HEK293 (cell line): Measurements from ENCODE around the gene RER1.

Source experiments
- CTCF ChIA-PET: fragments of 350-600 bp; formaldehyde crosslinking; extraction: SDS; loops from one replicate; lab custom pipeline; 2021; ENCODE audit warnings: antibody characterized with exemption; lab: Yijun Ruan, JAX
- POLR2A ChIA-PET: fragments of 300-600 bp; formaldehyde crosslinking; extraction: SDS; loops from one replicate; lab custom pipeline; 2020; ENCODE audit warnings: antibody characterized with exemption, inconsistent platforms; lab: Yijun Ruan, JAX
- H3K27ac ChIP-seq: fragments of 200-500 bp; sonication (Bioruptor generic); 2 replicates; pipeline ENCODE4 v1.5.1; 2014; ENCODE audit warnings: low read depth, low read length, control low read depth, inconsistent platforms; ENCODE audit errors: extremely low read depth
- H3K36me3 ChIP-seq, 2 experiments: fragments of 200-500 bp in 1 of 2; sonication (Bioruptor generic) in 1 of 2; 1 replicate in 1 of 2; 2 replicates in 1 of 2; pipeline ENCODE4 v1.5.1; 2014 to 2017; ENCODE audit warnings: inconsistent platforms in 2 of 2, low read length in 2 of 2; ENCODE audit not compliant: control insufficient read depth in 2 of 2, insufficient read depth in 1 of 2
- H3K4me1 ChIP-seq: fragments of 200-500 bp; sonication (Bioruptor generic); 2 replicates; pipeline ENCODE4 v1.5.1; 2014; ENCODE audit warnings: mild to moderate bottlenecking, low read length, inconsistent platforms; ENCODE audit not compliant: control insufficient read depth, insufficient read depth
- H3K4me3 ChIP-seq: 2 replicates; pipeline ENCODE4 v1.5.1; 2011; ENCODE audit warnings: low read depth, mild to moderate bottlenecking, control low read depth, low read length, moderate library complexity
- H3K9me3 ChIP-seq: fragments of 200-500 bp; sonication (Bioruptor generic); 2 replicates; pipeline ENCODE4 v1.5.1; 2014; ENCODE audit warnings: low read depth, low read length, inconsistent platforms; ENCODE audit not compliant: control insufficient read depth, insufficient read depth
- BCL6B ChIP-seq: fragments of 450-650 bp; formaldehyde crosslinking; IDR thresholded peaks from 2 replicates; pipeline ENCODE4 v1.5.1; 2017; ENCODE audit warnings: missing biosample characterization, missing genetic modification characterization
- HOXC10 ChIP-seq: sonication (generic); formaldehyde crosslinking; IDR thresholded peaks from 2 replicates; pipeline ENCODE4 v1.8.1; 2023; ENCODE audit warnings: mild to moderate bottlenecking, missing genetic modification reagents
- KLF10 ChIP-seq: fragments of 450-650 bp; IDR thresholded peaks from 2 replicates; pipeline ENCODE4 v1.5.1; 2018; ENCODE audit warnings: missing biosample characterization, mild to moderate bottlenecking, missing genetic modification characterization
- KLF8 ChIP-seq: fragments of 450-650 bp; formaldehyde crosslinking; IDR thresholded peaks from 2 replicates; pipeline ENCODE4 v1.5.1; 2016; ENCODE audit warnings: missing biosample characterization, missing genetic modification characterization
- MEIS1 ChIP-seq: sonication (generic); formaldehyde crosslinking; IDR thresholded peaks from 2 replicates; pipeline ENCODE4 v1.8.1; 2022; ENCODE audit warnings: missing genetic modification reagents, mild to moderate bottlenecking, borderline replicate concordance
- ZNF10 ChIP-seq: fragments of 450-650 bp; formaldehyde crosslinking; IDR thresholded peaks from 2 replicates; pipeline ENCODE4 v1.5.1; 2017; ENCODE audit warnings: missing biosample characterization, missing genetic modification characterization
- ZNF121 ChIP-seq: fragments of 450-650 bp; formaldehyde crosslinking; IDR thresholded peaks from 2 replicates; pipeline ENCODE4 v1.5.1; 2016; ENCODE audit warnings: missing biosample characterization, missing genetic modification characterization
- ZNF133 ChIP-seq: fragments of 450-650 bp; formaldehyde crosslinking; IDR thresholded peaks from 2 replicates; pipeline ENCODE4 v1.5.1; 2016; ENCODE audit warnings: missing biosample characterization, missing genetic modification characterization
- ZNF223 ChIP-seq: fragments of 450-650 bp; formaldehyde crosslinking; IDR thresholded peaks from 2 replicates; pipeline ENCODE4 v1.5.1; 2016; ENCODE audit warnings: missing biosample characterization, missing genetic modification characterization
- ZNF26 ChIP-seq: fragments of 450-650 bp; formaldehyde crosslinking; IDR thresholded peaks from 2 replicates; pipeline ENCODE4 v1.5.1; 2016; ENCODE audit warnings: missing biosample characterization, missing genetic modification characterization
- ZNF350 ChIP-seq: fragments of 450-650 bp; formaldehyde crosslinking; IDR thresholded peaks from 2 replicates; pipeline ENCODE4 v1.5.0; 2017; ENCODE audit warnings: missing biosample characterization, mild to moderate bottlenecking, missing genetic modification characterization
- ZNF366 ChIP-seq: fragments of 450-650 bp; formaldehyde crosslinking; conservative IDR thresholded peaks from 2 replicates; pipeline ENCODE4 v1.5.1; 2016; ENCODE audit warnings: missing biosample characterization, missing genetic modification characterization
- ZNF391 ChIP-seq: fragments of 450-650 bp; formaldehyde crosslinking; IDR thresholded peaks from 2 replicates; pipeline ENCODE4 v1.5.1; 2016; ENCODE audit warnings: low read depth, missing biosample characterization, missing genetic modification characterization, borderline replicate concordance
- ZNF404 ChIP-seq: fragments of 450-650 bp; formaldehyde crosslinking; IDR thresholded peaks from 2 replicates; pipeline ENCODE4 v1.5.1; 2017; ENCODE audit warnings: missing biosample characterization, missing genetic modification characterization
- ZNF48 ChIP-seq: fragments of 450-650 bp; formaldehyde crosslinking; IDR thresholded peaks from 2 replicates; pipeline ENCODE4 v1.5.1; 2016; ENCODE audit warnings: missing biosample characterization, missing genetic modification characterization
- ZNF571 ChIP-seq: fragments of 450-650 bp; formaldehyde crosslinking; IDR thresholded peaks from 2 replicates; pipeline ENCODE4 v1.5.0; 2017; ENCODE audit warnings: missing biosample characterization, missing genetic modification characterization
- ZNF610 ChIP-seq: fragments of 450-650 bp; formaldehyde crosslinking; IDR thresholded peaks from 2 replicates; pipeline ENCODE4 v1.5.1; 2016; ENCODE audit warnings: missing biosample characterization, missing genetic modification characterization, borderline replicate concordance
- ZNF692 ChIP-seq: fragments of 450-650 bp; formaldehyde crosslinking; IDR thresholded peaks from 2 replicates; pipeline ENCODE4 v1.5.1; 2016; ENCODE audit warnings: missing biosample characterization, missing genetic modification characterization
- ZNF837 ChIP-seq: fragments of 450-650 bp; formaldehyde crosslinking; IDR thresholded peaks from 2 replicates; pipeline ENCODE4 v1.5.1; 2016; ENCODE audit warnings: missing biosample characterization, missing genetic modification characterization
- ZNF843 ChIP-seq: fragments of 450-650 bp; formaldehyde crosslinking; IDR thresholded peaks from 2 replicates; pipeline ENCODE4 v1.5.1; 2016; ENCODE audit warnings: missing biosample characterization, missing genetic modification characterization
- ZSCAN18 ChIP-seq: fragments of 450-650 bp; formaldehyde crosslinking; IDR thresholded peaks from 2 replicates; pipeline ENCODE4 v1.5.1; 2016; ENCODE audit warnings: missing biosample characterization, missing genetic modification characterization
- TF ChIP-seq, protein P1 (sequence below): fragments of 450-650 bp; formaldehyde crosslinking; IDR thresholded peaks from 2 replicates; pipeline ENCODE4 v1.5.1; 2016; ENCODE audit warnings: missing biosample characterization, missing genetic modification characterization
- TF ChIP-seq, protein P2 (sequence below): fragments of 450-650 bp; formaldehyde crosslinking; IDR thresholded peaks from 2 replicates; pipeline ENCODE4 v1.5.1; 2017; ENCODE audit warnings: missing biosample characterization, missing genetic modification characterization

Gene RER1

DNA sequence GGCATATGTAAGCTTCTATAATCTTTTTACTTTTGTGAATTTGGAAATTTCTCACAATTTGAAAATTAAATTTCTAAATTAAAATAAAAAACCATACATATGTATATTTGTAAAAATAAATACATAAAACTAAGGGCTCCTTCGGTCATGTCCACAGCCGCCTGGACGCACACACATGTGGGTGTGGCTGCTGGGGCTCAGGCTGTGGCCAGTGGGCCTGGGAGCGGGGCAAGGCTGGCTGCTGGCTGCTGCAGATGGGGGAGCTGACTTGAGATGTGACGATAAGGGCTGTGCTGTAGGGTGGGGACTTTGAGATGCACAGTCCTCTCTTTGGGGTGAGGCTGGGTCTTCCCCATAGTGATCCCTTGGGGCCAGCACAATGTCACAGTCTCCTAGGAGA is 4.8 kb downstream of the RER1 start:
- POLR2A ChIA-PET, result interaction anchor here (1.6 kb wide), 1 partner anchor 163 kb away, joined by 3 read pairs; no protein-coding TSS in a partner anchor
- TF ChIP-seq HOXC10 (CRISPR knock-in tag) (no peak), ZNF404 (tag by site-specific recombination) (no peak)
- TF ChIP-seq, all 188 proteins: peak for 0
- Histone ChIP-seq H3K4me1 (no peaks in the 10 kb centered on the region), H3K4me3 (no peak overlapping the region), H3K27ac (no peak overlapping the region), H3K36me3 (peaks cover 12 to 86% of the 10 kb centered on the region in 2 experiments), H3K9me3 (no peaks in the 10 kb centered on the region)
- CTCF ChIA-PET, result interaction anchor here (0.6 to 1.9 kb wide), 3 partner anchors 14 to 202 kb away, joined by 3 to 6 read pairs (median 3); partner anchors contain the start of gene FAAP20

DNA sequence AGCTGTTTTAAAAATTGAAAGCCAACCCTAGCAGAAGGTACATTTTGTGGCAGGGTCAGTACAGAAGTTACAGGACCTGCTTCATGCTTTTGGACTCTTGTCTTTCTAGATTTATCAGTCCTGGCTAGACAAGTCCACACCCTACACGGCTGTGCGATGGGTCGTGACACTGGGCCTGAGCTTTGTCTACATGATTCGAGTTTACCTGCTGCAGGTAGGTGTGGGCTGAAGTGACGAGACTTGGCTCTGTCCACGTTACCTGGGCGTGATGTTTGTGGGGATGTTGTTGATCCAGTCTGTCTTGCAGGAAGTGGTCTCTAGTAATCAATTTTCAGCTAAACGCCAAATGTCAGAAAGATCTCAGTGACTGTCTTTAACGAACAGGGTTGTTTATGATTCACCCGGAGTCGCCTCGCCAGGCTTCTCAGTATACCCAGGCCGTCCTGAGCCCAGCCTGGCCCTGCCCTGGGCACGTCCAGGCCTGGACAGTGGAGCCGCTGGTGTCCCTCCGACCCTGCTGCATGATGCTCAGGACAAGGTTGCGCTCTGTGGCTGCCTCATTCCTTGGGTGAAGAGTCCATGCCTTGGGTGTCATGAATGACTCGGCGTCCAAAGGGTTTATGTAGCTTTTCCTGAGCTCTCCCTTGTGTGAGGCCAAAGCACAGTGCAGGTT is 5.5 kb downstream of the RER1 start:
- TF ChIP-seq ZNF571 (tag by site-specific recombination) (no peak), ZNF26 (tag by site-specific recombination) (no peak), ZSCAN18 (tag by site-specific recombination) (no peak), ZNF843 (tag by site-specific recombination) (no peak), ZNF48 (no peak), KLF8 (tag by site-specific recombination) (no peak), ZNF366 (tag by site-specific recombination) (no peak), ZNF133 (tag by site-specific recombination) (no peak), ZNF837 (no peak), KLF10 (tag by site-specific recombination) (no peak), MEIS1 (no peak), BCL6B (no peak), ZNF121 (no peak)
- TF ChIP-seq, protein P1, sequence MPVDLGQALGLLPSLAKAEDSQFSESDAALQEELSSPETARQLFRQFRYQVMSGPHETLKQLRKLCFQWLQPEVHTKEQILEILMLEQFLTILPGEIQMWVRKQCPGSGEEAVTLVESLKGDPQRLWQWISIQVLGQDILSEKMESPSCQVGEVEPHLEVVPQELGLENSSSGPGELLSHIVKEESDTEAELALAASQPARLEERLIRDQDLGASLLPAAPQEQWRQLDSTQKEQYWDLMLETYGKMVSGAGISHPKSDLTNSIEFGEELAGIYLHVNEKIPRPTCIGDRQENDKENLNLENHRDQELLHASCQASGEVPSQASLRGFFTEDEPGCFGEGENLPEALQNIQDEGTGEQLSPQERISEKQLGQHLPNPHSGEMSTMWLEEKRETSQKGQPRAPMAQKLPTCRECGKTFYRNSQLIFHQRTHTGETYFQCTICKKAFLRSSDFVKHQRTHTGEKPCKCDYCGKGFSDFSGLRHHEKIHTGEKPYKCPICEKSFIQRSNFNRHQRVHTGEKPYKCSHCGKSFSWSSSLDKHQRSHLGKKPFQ (tag by site-specific recombination), result no peak
- no peak overlapping the region for H3K4me3 ChIP-seq
- H3K36me3 ChIP-seq, result peaks cover 12 to 93% of the 10 kb centered on the region in 2 experiments
- ChIA-PET CTCF (interaction anchor here (0.6 to 1.9 kb wide), 3 partner anchors 15 to 1276 kb away, joined by 3 to 6 read pairs (median 3); partner anchors contain the start of gene FAAP20), POLR2A (interaction anchor here (1.6 kb wide), 1 partner anchor 164 kb away, joined by 3 read pairs; no protein-coding TSS in a partner anchor)
- H3K27ac ChIP-seq, result no peak overlapping the region
- H3K9me3 ChIP-seq, result no peaks in the 10 kb centered on the region
- no peaks in the 10 kb centered on the region for H3K4me1 ChIP-seq

GRCh38 chr1:2398871-2399270 is 7.2 kb downstream of the RER1 start:
- H3K4me3 ChIP-seq, result no peak overlapping the region
- H3K4me1 ChIP-seq, result no peaks in the 10 kb centered on the region
- H3K36me3 ChIP-seq, result peaks cover 15 to 98% of the 10 kb centered on the region in 2 experiments
- POLR2A ChIA-PET, result no interaction called here
- no peaks in the 10 kb centered on the region for H3K9me3 ChIP-seq
- CTCF ChIA-PET, result interaction anchor here (1.3 kb wide), 1 partner anchor 204 kb away, joined by 3 read pairs; the partner anchor contains the start of gene FAAP20
- H3K27ac ChIP-seq, result no peak overlapping the region
- no peak for TF ChIP-seq ZNF571 (tag by site-specific recombination)
- no peak for TF ChIP-seq ZNF350
- TF ChIP-seq, protein P2, sequence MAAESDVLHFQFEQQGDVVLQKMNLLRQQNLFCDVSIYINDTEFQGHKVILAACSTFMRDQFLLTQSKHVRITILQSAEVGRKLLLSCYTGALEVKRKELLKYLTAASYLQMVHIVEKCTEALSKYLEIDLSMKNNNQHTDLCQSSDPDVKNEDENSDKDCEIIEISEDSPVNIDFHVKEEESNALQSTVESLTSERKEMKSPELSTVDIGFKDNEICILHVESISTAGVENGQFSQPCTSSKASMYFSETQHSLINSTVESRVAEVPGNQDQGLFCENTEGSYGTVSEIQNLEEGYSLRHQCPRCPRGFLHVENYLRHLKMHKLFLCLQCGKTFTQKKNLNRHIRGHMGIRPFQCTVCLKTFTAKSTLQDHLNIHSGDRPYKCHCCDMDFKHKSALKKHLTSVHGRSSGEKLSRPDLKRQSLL (tag by site-specific recombination), result no peak
- no peak for TF ChIP-seq ZNF223 (tag by site-specific recombination)
- no peak for TF ChIP-seq ZNF610 (tag by site-specific recombination)
- no peak for TF ChIP-seq ZNF10
- TF ChIP-seq ZNF692, result no peak
- TF ChIP-seq ZNF391 (tag by site-specific recombination), result no peak
